ENCODE measurements around the gene GBX1. TPM values are rescaled to one million over a fixed set of nuclear protein-coding genes. Genes with fewer than 3 reads are reported as not detected.

Gene GBX1
- total and polyA plus RNA-seq, 2 of the 4 experiments (the other 2 are of a cell fraction) = not detected

DNA sequence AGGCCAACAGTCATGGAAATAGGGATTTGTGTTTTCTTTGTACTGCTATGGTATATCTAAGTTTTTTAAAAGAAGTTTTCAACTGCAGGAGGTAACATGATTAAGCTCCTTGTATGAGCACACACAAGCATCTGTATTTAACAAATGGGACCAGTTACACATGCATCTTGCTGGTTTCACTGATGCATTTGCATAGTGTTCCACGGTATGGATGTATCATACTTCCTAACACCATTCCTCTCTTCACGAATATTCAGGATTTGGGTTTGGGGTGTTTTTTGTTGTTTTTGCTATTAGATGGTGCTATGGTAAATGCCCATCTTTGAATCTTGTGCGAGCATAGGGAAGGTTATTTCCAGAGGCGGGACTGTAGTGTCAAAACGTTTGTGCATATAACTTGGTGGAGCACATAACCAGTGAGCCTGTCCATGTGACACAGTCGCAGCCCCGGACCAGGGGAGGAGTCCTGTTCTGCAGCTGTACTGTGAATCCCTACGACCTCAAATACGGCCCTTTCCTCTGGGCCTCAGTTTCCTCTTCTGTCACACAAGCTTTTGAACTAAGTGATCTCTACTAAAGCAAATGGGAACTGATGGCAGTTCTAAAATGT, 40.9 kb upstream of the GBX1 start:
- Histone ChIP-seq H2BK20ac (ENCODE audit: low read depth, low read length) (no peak overlapping the region), H3K18ac (ENCODE audit: low read depth, low read length) (no peak overlapping the region), H2BK120ac (ENCODE audit: low read depth, low read length) (no peak overlapping the region), H3K14ac (replicated peaks; ENCODE audit: low read depth, low read length) (no peak overlapping the region), H2AK5ac (ENCODE audit: low read depth, low read length) (no peak overlapping the region), H4K5ac (ENCODE audit: low read depth, low read length) (no peak overlapping the region), H3K4me3 (ENCODE audit: insufficient read depth, low read depth, low read length) (no peak overlapping the region), H3K27ac (ENCODE audit: insufficient read depth, low read length) (no peak overlapping the region), H3K4me2 (ENCODE audit: low read depth, low read length) (no peak overlapping the region), H3K36me3 (ENCODE audit: control insufficient read depth, insufficient read depth, low read length) (peaks cover 11% of the 10 kb centered on the region), H2BK5ac (ENCODE audit: low read depth, low read length, poor library complexity, severe bottlenecking) (no peak overlapping the region), H4K8ac (ENCODE audit: low read depth in 2 of 2, low read length in 2 of 2) (no peak overlapping the region), H3K79me1 (ENCODE audit: low read depth in 1 of 2, low read length in 2 of 2) (no peaks in the 10 kb centered on the region), H4K91ac (ENCODE audit: insufficient read depth, low read depth, low read length) (no peak overlapping the region), H3K4ac (ENCODE audit: low read depth, low read length) (no peak overlapping the region), H2AFZ (replicated peaks; ENCODE audit: low read length, poor library complexity) (no peak overlapping the region), H3K9me3 (ENCODE audit: control insufficient read depth, insufficient read depth, low read length) (no peaks in the 10 kb centered on the region), H3K4me1 (ENCODE audit: control insufficient read depth, insufficient read depth, low read length) (no peaks in the 10 kb centered on the region), H3K23ac (ENCODE audit: low read depth, low read length) (no peak overlapping the region), H3K27me3 (ENCODE audit: control insufficient read depth, insufficient read depth, low read length) (peaks cover 47% of the 10 kb centered on the region), H3K56ac (ENCODE audit: extremely low read depth, insufficient read depth, low read length) (no peak overlapping the region), H3K9ac (ENCODE audit: low read depth, low read length) (no peak overlapping the region), H4K20me1 (ENCODE audit: insufficient read depth, low read length) (no peaks in the 10 kb centered on the region), H3K9me1 (ENCODE audit: insufficient read depth, low read length) (no peaks in the 10 kb centered on the region; the same call in 1 of the 2 replicates), H2BK15ac (ENCODE audit: low read depth, low read length) (no peak overlapping the region), H2AK9ac (replicated peaks; ENCODE audit: low read depth, low read length, poor library complexity) (no peak overlapping the region)
- ChIA-PET CTCF (no interaction called here), POLR2A (ENCODE audit: unreplicated experiment) (no interaction called here)
- ATAC-seq (ENCODE audit: low read depth) (no peak), DNase-seq (no peak)
- TF ChIP-seq SMC3 (IDR thresholded peaks at IDR 0.05; ENCODE audit: low read depth, low read length) (no peak), NFE2L2 (IDR thresholded peaks at IDR 0.05; ENCODE audit: low read depth, low read length) (no peak), RCOR1 (IDR thresholded peaks at IDR 0.05; ENCODE audit: insufficient replicate concordance, low read length) (no peak), POLR2A (IDR thresholded peaks at IDR 0.05; ENCODE audit: low read depth, low read length) (no peak), MAZ (IDR thresholded peaks at IDR 0.05; ENCODE audit: borderline replicate concordance, low read depth, low read length) (no peak), CHD1 (IDR thresholded peaks at IDR 0.05; ENCODE audit: low read depth, low read length) (no peak), MXI1 (IDR thresholded peaks at IDR 0.05; ENCODE audit: borderline replicate concordance, low read depth, low read length) (no peak), RAD21 (IDR thresholded peaks at IDR 0.05; ENCODE audit: low read length) (no peak)
- TF ChIP-seq, protein P1, sequence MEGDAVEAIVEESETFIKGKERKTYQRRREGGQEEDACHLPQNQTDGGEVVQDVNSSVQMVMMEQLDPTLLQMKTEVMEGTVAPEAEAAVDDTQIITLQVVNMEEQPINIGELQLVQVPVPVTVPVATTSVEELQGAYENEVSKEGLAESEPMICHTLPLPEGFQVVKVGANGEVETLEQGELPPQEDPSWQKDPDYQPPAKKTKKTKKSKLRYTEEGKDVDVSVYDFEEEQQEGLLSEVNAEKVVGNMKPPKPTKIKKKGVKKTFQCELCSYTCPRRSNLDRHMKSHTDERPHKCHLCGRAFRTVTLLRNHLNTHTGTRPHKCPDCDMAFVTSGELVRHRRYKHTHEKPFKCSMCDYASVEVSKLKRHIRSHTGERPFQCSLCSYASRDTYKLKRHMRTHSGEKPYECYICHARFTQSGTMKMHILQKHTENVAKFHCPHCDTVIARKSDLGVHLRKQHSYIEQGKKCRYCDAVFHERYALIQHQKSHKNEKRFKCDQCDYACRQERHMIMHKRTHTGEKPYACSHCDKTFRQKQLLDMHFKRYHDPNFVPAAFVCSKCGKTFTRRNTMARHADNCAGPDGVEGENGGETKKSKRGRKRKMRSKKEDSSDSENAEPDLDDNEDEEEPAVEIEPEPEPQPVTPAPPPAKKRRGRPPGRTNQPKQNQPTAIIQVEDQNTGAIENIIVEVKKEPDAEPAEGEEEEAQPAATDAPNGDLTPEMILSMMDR (conservative IDR thresholded peaks at IDR 0.05; ENCODE audit: low read depth, low read length) = no peak
- TF ChIP-seq, protein P2, sequence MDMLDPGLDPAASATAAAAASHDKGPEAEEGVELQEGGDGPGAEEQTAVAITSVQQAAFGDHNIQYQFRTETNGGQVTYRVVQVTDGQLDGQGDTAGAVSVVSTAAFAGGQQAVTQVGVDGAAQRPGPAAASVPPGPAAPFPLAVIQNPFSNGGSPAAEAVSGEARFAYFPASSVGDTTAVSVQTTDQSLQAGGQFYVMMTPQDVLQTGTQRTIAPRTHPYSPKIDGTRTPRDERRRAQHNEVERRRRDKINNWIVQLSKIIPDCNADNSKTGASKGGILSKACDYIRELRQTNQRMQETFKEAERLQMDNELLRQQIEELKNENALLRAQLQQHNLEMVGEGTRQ (IDR thresholded peaks at IDR 0.05; ENCODE audit: low read depth, low read length) = no peak
- intact Hi-C loops (cut with micrococcal nuclease) = no loop called here
- in situ Hi-C loops (cut with MboI; ENCODE audit: low sequenced_read_pairs) = no loop called here
- dilution Hi-C loops (cut with HindIII; ENCODE audit: low sequenced_read_pairs, unreplicated experiment) = no loop called here
- no TSS peak for BruUV-seq (replicated peaks)
- WGBS, 2 experiments (ENCODE audit: extremely low coverage in 2 of 2, insufficient read length in 1 of 2) = no CpG with 5 or more reads among the region's 9 CpGs
